GM12878 (cell line): ENCODE results near the gene THADA. TPM values are rescaled to one million over a fixed set of nuclear protein-coding genes. Genes with fewer than 3 reads are reported as not detected.

Source experiments
- ATAC-seq: fragments of 200-7000 bp; cut with Tn5 transposase; 3 replicates; pipeline ENCODE4 v1.9.1; 2020; ENCODE audit warnings: mild to moderate bottlenecking, moderate library complexity
- BruUV-seq: library from RNA; stranded (reverse); fragments of 400-500 nt; replicated peaks from 2 replicates; lab custom pipeline; 2021; lab: Mats Ljungman, UMichigan
- CTCF ChIA-PET: fragments of 300-600 bp; sonication (Branson Sonifier 250); formaldehyde crosslinking; extraction: SDS; loops from one replicate; lab custom pipeline; 2021; ENCODE audit warnings: inconsistent platforms; lab: Yijun Ruan, JAX
- POLR2A ChIA-PET: fragments of 350-600 bp; formaldehyde crosslinking; extraction: SDS; loops from one replicate; lab custom pipeline; 2021; ENCODE audit warnings: inconsistent platforms; lab: Charles Lee
- RAD21 ChIA-PET: fragments of 300-600 bp; sonication (Branson Sonifier 250); formaldehyde crosslinking; loops from one replicate; lab custom pipeline; 2023; ENCODE audit warnings: antibody characterized with exemption; ENCODE audit not compliant: unreplicated experiment; lab: Charles Lee
- SMC1A ChIA-PET: fragments of 300-600 bp; sonication (Branson Sonifier 250); formaldehyde crosslinking; loops from one replicate; lab custom pipeline; 2023; ENCODE audit not compliant: unreplicated experiment, uncharacterized antibody; lab: Charles Lee
- DNase-seq: peaks from one replicate; pipeline ENCODE4 v3.0.0-alpha.2; 2011; ENCODE audit warnings: low read depth, low spot score
- FAIRE-seq: peaks from 3 replicates; lab custom pipeline; 2011; peaks lifted over from hg19 to GRCh38; lab: Jason Lieb, UNC
- H2AFZ ChIP-seq: 2 replicates; pipeline ENCODE4 v1.6.0; 2011; ENCODE audit warnings: low read depth, low read length, control low read depth; ENCODE audit not compliant: control insufficient read depth
- H3K27ac ChIP-seq: 2 replicates; pipeline ENCODE4 v1.5.1; 2011; ENCODE audit warnings: control low read depth; ENCODE audit not compliant: control insufficient read depth, insufficient read depth
- H3K27me3 ChIP-seq, 2 experiments: replicated peaks in 1 of 2; 2 replicates each; pipeline versions ENCODE4 v1.6.0 to v1.6.1; 2011; ENCODE audit warnings: low read length in 1 of 2; ENCODE audit not compliant: control insufficient read depth in 2 of 2, insufficient read depth in 2 of 2
- H3K36me3 ChIP-seq, 2 experiments: 2 replicates each; pipeline ENCODE4 v1.5.1; 2011; ENCODE audit warnings: low read length in 1 of 2; ENCODE audit not compliant: control insufficient read depth in 2 of 2, insufficient read depth in 2 of 2
- H3K4me1 ChIP-seq: 2 replicates; pipeline ENCODE4 v1.6.1; 2011; ENCODE audit warnings: mild to moderate bottlenecking, low read length, moderate library complexity, mixed read lengths; ENCODE audit not compliant: control insufficient read depth, insufficient read depth
- H3K4me2 ChIP-seq: 2 replicates; pipeline ENCODE4 v1.6.0; 2011; ENCODE audit warnings: control low read depth; ENCODE audit not compliant: control insufficient read depth, insufficient read depth
- H3K4me3 ChIP-seq: fragments of 200-600 bp; sonication (generic); 2 replicates; pipeline ENCODE4 v1.5.1; 2016
- H3K79me2 ChIP-seq: 2 replicates; pipeline ENCODE4 v1.6.0; 2011; ENCODE audit warnings: low read length; ENCODE audit not compliant: control insufficient read depth, insufficient read depth
- H3K9ac ChIP-seq: 2 replicates; pipeline ENCODE4 v1.8.0; 2011; ENCODE audit warnings: low read length, control low read depth, mixed read lengths; ENCODE audit not compliant: control insufficient read depth, insufficient read depth
- H3K9me3 ChIP-seq: replicated peaks from 3 replicates; pipeline ENCODE4 v1.5.1; 2011; ENCODE audit warnings: mild to moderate bottlenecking, low read length; ENCODE audit not compliant: control insufficient read depth, insufficient read depth
- H4K20me1 ChIP-seq: 2 replicates; pipeline ENCODE4 v1.6.0; 2011; ENCODE audit not compliant: control insufficient read depth, insufficient read depth
- CBX3 ChIP-seq: fragments of 200-600 bp; sonication (generic); IDR thresholded peaks from 2 replicates; pipeline ENCODE4 v1.6.1; 2016; ENCODE audit warnings: low read depth, borderline replicate concordance
- IRF4 ChIP-seq: IDR thresholded peaks from 2 replicates; pipeline ENCODE4 v1.6.1; 2011; ENCODE audit warnings: low read depth, low read length
- MAX ChIP-seq: IDR thresholded peaks from 2 replicates; pipeline ENCODE4 v1.6.1; 2012; ENCODE audit warnings: low read depth, low read length, improper control_type of control experiment
- MEF2A ChIP-seq: IDR thresholded peaks from 2 replicates; pipeline ENCODE4 v1.6.1; 2011; ENCODE audit warnings: low read depth, mild to moderate bottlenecking, low read length, moderate library complexity; ENCODE audit not compliant: insufficient read depth
- NFYA ChIP-seq: IDR thresholded peaks from 2 replicates; pipeline ENCODE4 v1.6.1; 2011; ENCODE audit warnings: low read depth, mild to moderate bottlenecking, low read length, improper control_type of control experiment, borderline replicate concordance
- NR2C2 ChIP-seq: IDR thresholded peaks from 2 replicates; pipeline ENCODE4 v1.6.1; 2011; ENCODE audit warnings: borderline replicate concordance, low read depth; ENCODE audit not compliant: control insufficient read depth, insufficient read length
- NR2F1 ChIP-seq: fragments of 450-650 bp; conservative IDR thresholded peaks from 2 replicates; pipeline ENCODE4 v1.6.1; 2017; ENCODE audit warnings: mild to moderate bottlenecking
- RELA ChIP-seq: fragments of 450-650 bp; IDR thresholded peaks from 2 replicates; pipeline ENCODE4 v1.8.0; 2014; ENCODE audit warnings: borderline replicate concordance; ENCODE audit not compliant: partially characterized antibody
- TCF12 ChIP-seq: IDR thresholded peaks from 2 replicates; pipeline ENCODE4 v1.6.1; 2011; ENCODE audit warnings: low read depth, mild to moderate bottlenecking, low read length
- TCF7 ChIP-seq: IDR thresholded peaks from 2 replicates; pipeline ENCODE4 v1.6.1; 2014; ENCODE audit warnings: antibody characterized with exemption, borderline replicate concordance
- ZNF24 ChIP-seq: fragments of 450-650 bp; IDR thresholded peaks from 2 replicates; pipeline ENCODE4 v1.6.1; 2017; ENCODE audit warnings: antibody characterized with exemption, mild to moderate bottlenecking
- ZNF592 ChIP-seq: fragments of 450-650 bp; IDR thresholded peaks from 2 replicates; pipeline ENCODE4 v1.6.1; 2017; ENCODE audit warnings: mild to moderate bottlenecking, moderate library complexity
- ZNF687 ChIP-seq: fragments of 450-650 bp; IDR thresholded peaks from 2 replicates; pipeline ENCODE4 v1.6.1; 2017; ENCODE audit warnings: mild to moderate bottlenecking, moderate library complexity
- WGBS: methylation state at CpG from one replicate; pipeline ENCODE4 v1.1.6; 2016; ENCODE audit warnings: low lambda C conversion rate; ENCODE audit not compliant: insufficient replicate concordance, insufficient coverage; ENCODE audit errors: missing lambda C conversion rate; 5-methylcytosine and 5-hydroxymethylcytosine counted together
- in situ Hi-C: fragments of 300-500 bp; cut with MboI; formaldehyde crosslinking; loops from 9 replicates; pipeline ENCODE4 v1.14.3; 2018; ENCODE audit warnings: mixed read lengths
- intact Hi-C: fragments of 100-400 bp; cut with micrococcal nuclease; formaldehyde crosslinking; loops from one replicate; pipeline ENCODE4 v1.14.2; 2022; ENCODE audit not compliant: unreplicated experiment
- polyA plus RNA-seq, 11 experiments: library from polyadenylated mRNA; depleted of rRNA in 4 of 11; unstranded in 6 of 11; stranded (reverse) in 5 of 11; fragments of >200 nt; fragmentation: Nextera tagmentation in 4 of 11; fragmentation: Illumina TruSeq in 1 of 11; extraction: Ambion mirVana in 4 of 11; extraction: Trizol in 1 of 11; gene quantifications; 1 replicate in 1 of 11; 2 replicates in 10 of 11; pipeline versions ENCODE4 v1.2.1 to v1.2.3, GENCODE V29; 2011 to 2016; ENCODE audit warnings: inconsistent platforms in 2 of 11, missing spikeins in 2 of 11, low read depth in 1 of 11
- total RNA-seq, 4 experiments: library from RNA; depleted of rRNA in 3 of 4; stranded (reverse); fragments of >200 nt in 3 of 4; fragmentation: Illumina TruSeq in 1 of 4; extraction: Trizol in 1 of 4; gene quantifications; 2 replicates each; pipeline versions ENCODE4 v1.2.1 to v1.2.3, GENCODE V29; 2013 to 2021

THADA gene
- total and polyA plus RNA-seq, 10 of the 15 experiments (the other 5 are each of a cell fraction or from before 2014, with no cell fraction given) = 14.6 to 33.2 (median 23.2) TPM

- in situ Hi-C loops (no loop called here), intact Hi-C loops (no loop called here)
- ChIA-PET POLR2A (interaction anchor here (0.7 kb wide), 1 partner anchor 284 kb away, joined by 6 read pairs; no protein-coding TSS in a partner anchor), RAD21 (no interaction called here), CTCF (interaction anchor here (0.8 kb wide), 1 partner anchor 23 kb away, joined by 3 read pairs; no protein-coding TSS in a partner anchor), SMC1A (interaction anchor here (0.8 kb wide), 1 partner anchor 17 kb away, joined by 3 read pairs; no protein-coding TSS in a partner anchor)
- ATAC-seq (no peak), FAIRE-seq (no peak), DNase-seq (no peak)
- H3K9me3 ChIP-seq = no peaks in the 10 kb centered on the region; the same call in 2 of the 3 replicates
- H4K20me1 ChIP-seq = no peaks in the 10 kb centered on the region
- H3K79me2 ChIP-seq = no peaks in the 10 kb centered on the region
- no peak overlapping the region for H2AFZ ChIP-seq
- no peaks in the 10 kb centered on the region for H3K4me1 ChIP-seq
- no peaks in the 10 kb centered on the region; a peak in 1 of 4 replicates for H3K36me3 ChIP-seq
- no peak overlapping the region for H3K4me2 ChIP-seq
- no peaks in the 10 kb centered on the region for H3K27me3 ChIP-seq
- 94% methylated on average over 3 of the region's 3 CpGs for WGBS
- no TSS peak for BruUV-seq
- no peak overlapping the region for H3K9ac ChIP-seq
- no peak overlapping the region for H3K27ac ChIP-seq
- H3K4me3 ChIP-seq = no peak overlapping the region
- TF ChIP-seq ZNF592 = no peak
- no peak for TF ChIP-seq IRF4
- no peak for TF ChIP-seq ZNF24
- no peak for TF ChIP-seq ZNF687
- no peak for TF ChIP-seq CBX3
- no peak for TF ChIP-seq NR2F1
- no peak for TF ChIP-seq TCF12
- TF ChIP-seq NR2C2 = no peak
- no peak for TF ChIP-seq RELA
- no peak for TF ChIP-seq MEF2A
- no peak for TF ChIP-seq TCF7
- no peak for TF ChIP-seq NFYA
- TF ChIP-seq MAX = no peak
Measured at GRCh38 chr2:43438342-43438741, 157.5 kb downstream of the THADA start.
